CD14-positive monocyte (primary cell): Measurements from ENCODE around the gene PKP2. TPM values are rescaled to one million over a fixed set of nuclear protein-coding genes. Genes with fewer than 3 reads are reported as not detected.

Experiments used
- DNase-seq, 3 donors: peaks; one replicate each; pipeline ENCODE4 v3.0.0-alpha.2; 2011 to 2022
- H2AFZ ChIP-seq: 2 replicates; pipeline ENCODE4 v1.6.0; 2012; ENCODE audit warnings: mild to moderate bottlenecking, low read depth, low read length, inconsistent platforms; ENCODE audit not compliant: insufficient read depth, poor library complexity, severe bottlenecking
- H3K27ac ChIP-seq, 2 donors: 1 replicate in 1 of 2; 2 replicates in 1 of 2; pipeline ENCODE4 v1.5.1; 2012 to 2013; ENCODE audit warnings: low read length in 2 of 2, control low read depth in 1 of 2, inconsistent platforms in 1 of 2, low read depth in 1 of 2, mild to moderate bottlenecking in 1 of 2
- H3K27me3 ChIP-seq, 2 donors: one replicate each; pipeline versions ENCODE4 v1.6.0 to v1.6.1; 2011 to 2013; ENCODE audit warnings: low read length in 2 of 2; ENCODE audit not compliant: control insufficient read depth in 2 of 2, insufficient read depth in 2 of 2
- H3K36me3 ChIP-seq, 2 donors: replicated peaks in 1 of 2; 1 replicate in 1 of 2; 2 replicates in 1 of 2; pipeline versions ENCODE4 v1.5.1 to v1.6.1; 2012 to 2013; ENCODE audit warnings: low read length in 2 of 2, control low read depth in 1 of 2, inconsistent platforms in 1 of 2, mild to moderate bottlenecking in 1 of 2; ENCODE audit not compliant: insufficient read depth in 2 of 2, control insufficient read depth in 1 of 2
- H3K4me1 ChIP-seq, 2 donors: 1 replicate in 1 of 2; 2 replicates in 1 of 2; pipeline versions ENCODE4 v1.5.1 to v1.6.1; 2012 to 2013; ENCODE audit warnings: low read length in 2 of 2, control low read depth in 1 of 2, inconsistent platforms in 1 of 2, mild to moderate bottlenecking in 1 of 2, moderate library complexity in 1 of 2; ENCODE audit not compliant: insufficient read depth in 2 of 2, control insufficient read depth in 1 of 2
- H3K4me2 ChIP-seq: replicated peaks from 2 replicates; pipeline ENCODE3; 2012; ENCODE audit warnings: low read length, moderate library complexity, mild to moderate bottlenecking; ENCODE audit not compliant: poor library complexity, severe bottlenecking; ENCODE audit errors: extremely low read depth
- H3K4me3 ChIP-seq, 3 experiments: fragments of 200-600 bp in 1 of 3; sonication (generic) in 1 of 3; replicated peaks in 1 of 3; 1 replicate in 2 of 3; 2 replicates in 1 of 3; pipeline ENCODE4 v1.5.1; 2011 to 2013; ENCODE audit warnings: low read length in 3 of 3, mild to moderate bottlenecking in 3 of 3, control low read depth in 2 of 3, low read depth in 2 of 3, inconsistent platforms in 1 of 3, moderate library complexity in 1 of 3
- H3K79me2 ChIP-seq: 2 replicates; pipeline ENCODE4 v1.6.0; 2012; ENCODE audit warnings: mild to moderate bottlenecking, control low read depth, inconsistent platforms, low read length, moderate library complexity; ENCODE audit not compliant: insufficient read depth
- H3K9ac ChIP-seq: 2 replicates; pipeline ENCODE4 v1.6.0; 2017; ENCODE audit warnings: low read length, mild to moderate bottlenecking; ENCODE audit not compliant: insufficient read depth, poor library complexity, severe bottlenecking
- H3K9me3 ChIP-seq, 2 donors: replicated peaks in 1 of 2; 1 replicate in 1 of 2; 2 replicates in 1 of 2; pipeline versions ENCODE4 v1.5.1 to v1.6.1; 2012 to 2013; ENCODE audit warnings: low read length in 2 of 2, control low read depth in 1 of 2; ENCODE audit not compliant: control insufficient read depth in 1 of 2, insufficient read depth in 1 of 2
- H4K20me1 ChIP-seq: 2 replicates; pipeline ENCODE4 v1.6.0; 2012; ENCODE audit warnings: mild to moderate bottlenecking, low read length, control low read depth, moderate library complexity; ENCODE audit not compliant: insufficient read depth
- H3K27ac Mint-ChIP-seq, 7 donors: one replicate each; pipeline ENCODE4 v1.8.0; 2020; ENCODE audit warnings: mild to moderate bottlenecking in 7 of 7, mixed read lengths in 7 of 7, moderate library complexity in 6 of 7, inconsistent platforms in 2 of 7
- H3K27me3 Mint-ChIP-seq, 3 donors: one replicate each; pipeline ENCODE4 v1.8.0; 2021 to 2022; ENCODE audit warnings: low read depth in 3 of 3, mild to moderate bottlenecking in 3 of 3, mixed read lengths in 3 of 3, moderate library complexity in 3 of 3, inconsistent platforms in 1 of 3
- H3K36me3 Mint-ChIP-seq, 2 donors: one replicate each; pipeline ENCODE4 v1.8.0; 2020; ENCODE audit warnings: mixed read lengths in 2 of 2, inconsistent platforms in 1 of 2, mild to moderate bottlenecking in 1 of 2
- H3K4me1 Mint-ChIP-seq: one replicate; pipeline ENCODE4 v1.8.0; 2020; ENCODE audit warnings: mild to moderate bottlenecking, mixed read lengths
- H3K4me3 Mint-ChIP-seq, 2 donors: one replicate each; pipeline ENCODE4 v1.8.0; 2020; ENCODE audit warnings: mild to moderate bottlenecking in 2 of 2, mixed read lengths in 2 of 2, moderate library complexity in 1 of 2
- H3K9me3 Mint-ChIP-seq, 7 donors: one replicate each; pipeline ENCODE4 v1.8.0; 2020 to 2022; ENCODE audit warnings: mixed read lengths in 7 of 7, mild to moderate bottlenecking in 6 of 7, moderate library complexity in 6 of 7, inconsistent platforms in 2 of 7
- CTCF ChIP-seq: fragments of 200-600 bp; IDR thresholded peaks from one replicate; pipeline ENCODE4 v1.8.0; 2022; ENCODE audit warnings: antibody characterized with exemption, mild to moderate bottlenecking
- WGBS: methylation state at CpG from one replicate; pipeline ENCODE4 v1.1.5; 2013; ENCODE audit warnings: missing lambda C conversion rate; ENCODE audit not compliant: insufficient coverage; 5-methylcytosine and 5-hydroxymethylcytosine counted together
- intact Hi-C, 2 donors: fragments of 100-400 bp; cut with micrococcal nuclease; formaldehyde crosslinking; loops; one replicate each; pipeline versions ENCODE4 v1.15.0 to v1.15.1; 2023
- polyA plus RNA-seq, 3 donors: library from polyadenylated mRNA; depleted of rRNA in 1 of 3; unstranded in 2 of 3; stranded (reverse) in 1 of 3; fragments of 300-500 nt in 2 of 3; fragments of >200 nt in 1 of 3; fragmentation: Illumina TruSeq in 2 of 3; gene quantifications; 1 replicate in 2 of 3; 2 replicates in 1 of 3; pipeline ENCODE4 v1.2.3, GENCODE V29; 2012 to 2021

PKP2 gene
- polyA plus RNA-seq, 3 donors = 0.95 to 3.1 (median 2.9) TPM

- H3K9me3 Mint-ChIP-seq = peaks cover 0 to 4% (median 1%) of the 10 kb centered on the region in 7 donors
Observed at GRCh38 chr12:32906399-32907165, 10.0 kb upstream of the PKP2 start.

GRCh38 chr12:32903763-32904162 lies 7.2 kb upstream of the PKP2 start:
- H3K36me3 Mint-ChIP-seq = no peaks in the 10 kb centered on the region
- peaks cover 0 to 7% (median 3%) of the 10 kb centered on the region in 3 donors for H3K27me3 Mint-ChIP-seq
- H3K4me2 ChIP-seq = no peak overlapping the region
- WGBS = no CpG with 5 or more reads among the region's 1 CpG
- H3K36me3 ChIP-seq = no peaks in the 10 kb centered on the region
- no peak for DNase-seq
- no peak for TF ChIP-seq CTCF
- H3K4me1 Mint-ChIP-seq = peaks cover 19% of the 10 kb centered on the region
- H3K9me3 Mint-ChIP-seq = peaks cover 0 to 1% (median 0%) of the 10 kb centered on the region in 7 donors
- no peak overlapping the region for H2AFZ ChIP-seq
- no peaks in the 10 kb centered on the region for H3K27me3 ChIP-seq
- peaks cover 14 to 15% of the 10 kb centered on the region in 2 donors for H3K4me1 ChIP-seq
- H3K27ac ChIP-seq = no peak overlapping the region
- no peaks in the 10 kb centered on the region for H4K20me1 ChIP-seq
- H3K4me3 Mint-ChIP-seq = no peak overlapping the region
- intact Hi-C loops = no loop called here
- H3K79me2 ChIP-seq = no peaks in the 10 kb centered on the region
- no peak overlapping the region for H3K9ac ChIP-seq
- H3K9me3 ChIP-seq = no peaks in the 10 kb centered on the region
- H3K27ac Mint-ChIP-seq = no peak overlapping the region
- no peak overlapping the region for H3K4me3 ChIP-seq

More at GRCh38 chr12:32906399-32907165, 10.0 kb upstream of the PKP2 start:
- 0% methylated on average over 3 of the region's 9 CpGs for WGBS
- no peak for DNase-seq
- peaks cover 0 to 4% of the 10 kb centered on the region in 2 donors for H3K27me3 ChIP-seq
- no peak overlapping the region for H2AFZ ChIP-seq
- H3K4me1 ChIP-seq = no peaks in the 10 kb centered on the region
- H3K9me3 ChIP-seq = no peaks in the 10 kb centered on the region
- Mint-ChIP-seq H3K27ac (no peak overlapping the region), H3K4me3 (no peak overlapping the region), H3K36me3 (no peaks in the 10 kb centered on the region), H3K4me1 (peaks cover 4% of the 10 kb centered on the region), H3K27me3 (peaks cover 0 to 9% (median 8%) of the 10 kb centered on the region in 3 donors)
- H3K9ac ChIP-seq = no peak overlapping the region
- no peak overlapping the region for H3K4me3 ChIP-seq
- no peaks in the 10 kb centered on the region for H3K36me3 ChIP-seq
- intact Hi-C loops = no loop called here
- H3K4me2 ChIP-seq = no peak overlapping the region
- TF ChIP-seq CTCF = no peak
- H4K20me1 ChIP-seq = no peaks in the 10 kb centered on the region
- no peaks in the 10 kb centered on the region for H3K79me2 ChIP-seq
- H3K27ac ChIP-seq = no peak overlapping the region
